ENCODE results near the gene RTF1.
"Not testable (repeated sequence)": the region's sequence is repeated elsewhere in the genome, so short reads cannot be mapped to it uniquely, and the experiment has no call there.

RTF1 gene

DNA sequence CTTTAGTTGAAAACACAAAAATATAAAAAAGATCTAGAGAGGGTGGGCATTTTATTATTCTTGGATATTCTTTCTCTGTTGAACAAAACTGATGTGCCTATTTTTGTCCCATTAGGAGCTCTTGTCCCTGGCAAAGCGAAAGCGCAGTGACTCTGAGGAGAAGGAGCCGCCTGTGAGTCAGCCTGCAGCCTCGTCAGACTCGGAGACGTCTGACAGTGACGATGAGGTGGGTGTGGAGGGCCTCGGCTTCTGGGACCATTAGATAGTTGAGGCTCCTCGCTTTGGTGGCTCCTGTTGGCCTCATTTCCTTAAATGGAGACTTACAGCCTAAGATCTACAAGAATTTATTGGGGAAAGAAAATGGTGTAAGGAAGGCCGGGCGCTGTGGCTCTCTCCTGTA lies 21.3 kb downstream of the RTF1 start:
- DNase-seq, result no peak

DNA sequence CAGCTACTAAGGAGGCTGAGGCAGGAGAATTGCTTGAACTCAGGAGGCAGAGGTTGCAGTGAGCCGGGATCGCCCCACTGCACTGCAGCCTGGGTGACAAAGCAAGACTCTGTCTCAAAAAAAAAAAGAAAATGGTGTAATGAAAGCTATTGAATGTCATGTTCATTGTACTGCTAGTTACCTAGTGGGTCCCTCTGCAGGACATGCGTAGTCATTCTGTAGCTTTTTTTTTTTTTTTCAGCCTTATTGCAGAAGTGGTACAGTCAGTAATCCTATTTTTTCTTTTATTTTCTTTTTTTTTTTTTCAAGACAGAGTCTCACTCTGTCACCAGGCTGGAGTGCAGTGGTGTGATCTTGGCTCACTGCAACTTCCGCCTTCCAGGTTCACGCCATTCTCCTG lies 21.9 kb downstream of the RTF1 start:
- not testable (repeated sequence) for DNase-seq

DNA sequence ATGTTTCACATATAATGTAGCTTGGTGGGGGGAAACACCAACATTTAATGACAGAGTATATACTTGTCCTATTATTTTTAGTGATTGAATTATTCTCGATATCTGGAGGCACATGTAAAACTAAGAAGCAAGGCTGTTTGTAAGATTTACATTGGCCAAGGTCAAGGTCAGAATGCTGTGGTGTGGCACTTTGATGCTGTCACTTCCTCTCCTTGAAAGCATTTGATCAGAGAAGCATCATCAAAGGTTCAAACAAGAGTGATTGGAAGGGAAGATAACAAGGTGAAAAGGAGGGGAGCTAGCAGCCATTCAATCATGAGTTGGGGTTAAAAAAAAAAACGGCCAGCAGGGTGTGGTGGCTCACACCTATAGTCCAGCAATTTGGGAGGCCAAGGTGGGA lies 26.4 kb downstream of the RTF1 start:
- no peak for DNase-seq

DNA sequence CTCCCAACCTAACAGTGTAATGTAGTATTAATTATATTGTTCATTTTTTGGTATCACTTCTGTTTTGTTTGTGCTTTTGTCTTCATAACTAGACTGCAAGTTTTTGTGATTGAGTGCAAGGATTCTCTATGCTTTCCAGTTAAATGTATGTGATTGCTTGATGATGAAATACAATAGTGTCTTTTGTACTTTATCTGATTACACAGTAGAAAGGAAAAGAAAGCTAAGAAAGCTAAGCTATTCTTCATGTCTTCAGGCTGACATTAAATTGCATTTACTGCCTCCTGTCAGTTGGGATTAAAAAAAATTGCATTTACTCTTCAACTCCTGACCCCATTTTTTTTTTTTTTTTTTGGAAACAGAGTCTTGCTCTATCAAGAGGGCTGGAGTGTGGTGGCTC lies 28.5 kb downstream of the RTF1 start:
- DNase-seq, result no peak

DNA sequence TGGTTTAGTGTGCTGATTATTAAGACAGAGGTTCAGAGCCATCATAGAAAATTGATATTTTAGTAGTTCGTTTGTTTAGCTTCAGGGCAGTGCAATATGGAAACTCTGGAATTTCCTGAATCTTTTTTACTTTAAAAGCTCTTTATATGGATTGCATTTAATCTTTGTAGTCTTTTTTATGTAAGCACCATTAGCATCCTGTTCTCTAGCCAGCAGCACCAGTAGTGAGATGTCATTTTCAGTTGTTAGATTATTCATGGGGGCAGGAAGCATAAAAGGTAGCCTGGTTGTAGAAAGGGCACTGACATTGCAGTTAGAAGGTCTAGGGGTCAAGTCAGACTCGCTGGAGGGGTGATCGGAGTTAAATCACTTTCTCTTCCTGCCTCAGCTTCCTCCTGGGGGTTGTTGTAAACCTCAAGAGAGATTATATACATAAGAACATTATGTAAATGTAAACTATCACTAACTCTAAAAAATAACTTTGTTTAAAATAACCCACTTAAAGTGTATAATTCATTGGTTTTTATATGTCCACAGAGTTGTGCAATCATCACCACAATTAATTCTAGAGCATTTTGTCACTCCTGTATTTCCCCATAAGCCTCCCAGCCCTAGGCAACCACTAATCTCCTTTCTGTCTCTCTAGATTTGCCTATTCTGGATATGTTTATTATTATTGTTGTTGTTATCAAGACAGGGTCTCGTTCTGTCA lies 45.3 kb downstream of the RTF1 start:
- peak; percentile 12 for DNase-seq

DNA sequence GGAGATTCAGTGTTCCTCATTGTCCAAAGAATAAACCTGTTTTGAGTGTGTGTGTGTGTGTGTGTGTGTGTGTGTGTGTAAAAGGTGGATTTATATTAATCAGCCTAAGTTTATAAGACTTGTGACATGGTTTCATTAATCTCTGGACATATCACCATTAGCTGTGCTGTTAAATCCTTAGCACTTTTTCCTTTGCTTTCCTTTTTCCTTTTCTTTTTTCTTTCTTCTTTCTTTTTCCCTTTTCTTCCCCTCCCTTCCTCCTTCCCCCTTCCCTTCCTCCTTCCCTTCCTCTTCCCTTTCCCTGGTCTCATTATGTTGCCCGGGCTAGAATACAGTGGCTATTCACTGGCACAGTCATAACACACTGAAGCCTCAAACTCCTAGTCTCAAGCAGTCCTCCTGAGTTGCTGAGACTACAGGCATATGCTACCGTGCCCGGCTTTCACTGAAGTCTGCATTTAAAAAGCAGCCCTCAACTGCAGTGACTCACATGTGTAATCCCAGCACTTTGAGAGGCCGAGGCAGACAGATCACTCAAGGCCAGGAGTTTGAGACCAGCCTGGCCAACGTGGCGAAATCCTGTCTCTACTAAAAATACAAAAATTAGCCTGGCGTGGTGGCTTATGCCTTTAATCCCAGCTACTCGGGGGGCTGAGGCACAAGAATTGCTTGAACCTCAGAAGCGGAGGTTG lies 48.1 kb downstream of the RTF1 start:
- no peak for DNase-seq

DNA sequence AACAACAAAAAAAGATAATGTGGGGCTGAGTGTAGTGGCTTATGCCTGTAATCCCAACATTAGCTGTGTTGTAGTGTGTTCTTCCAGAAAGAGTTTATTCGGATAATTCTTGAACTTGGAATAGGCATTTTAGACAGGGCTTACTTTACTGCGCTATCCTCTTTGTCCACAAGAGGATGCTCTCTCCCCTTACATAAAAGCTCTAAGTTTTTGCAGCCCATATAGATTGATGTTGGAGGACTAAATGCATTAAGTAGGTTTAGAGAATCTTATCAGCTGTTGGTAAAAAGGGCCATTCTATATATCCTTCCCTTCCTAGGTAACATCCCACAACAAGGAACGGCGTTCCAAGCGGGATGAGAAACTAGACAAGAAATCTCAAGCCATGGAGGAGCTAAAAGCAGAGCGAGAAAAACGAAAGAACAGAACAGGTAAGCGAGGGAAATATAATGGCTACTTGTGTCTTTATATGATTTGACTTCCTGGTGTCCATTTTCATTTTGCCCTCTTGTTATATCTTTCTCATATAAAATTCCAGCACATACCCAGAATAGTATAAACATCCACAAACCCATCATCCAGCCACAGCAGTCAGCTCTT lies 49.0 kb downstream of the RTF1 start:
- DNase-seq, result peak; percentile 51

DNA sequence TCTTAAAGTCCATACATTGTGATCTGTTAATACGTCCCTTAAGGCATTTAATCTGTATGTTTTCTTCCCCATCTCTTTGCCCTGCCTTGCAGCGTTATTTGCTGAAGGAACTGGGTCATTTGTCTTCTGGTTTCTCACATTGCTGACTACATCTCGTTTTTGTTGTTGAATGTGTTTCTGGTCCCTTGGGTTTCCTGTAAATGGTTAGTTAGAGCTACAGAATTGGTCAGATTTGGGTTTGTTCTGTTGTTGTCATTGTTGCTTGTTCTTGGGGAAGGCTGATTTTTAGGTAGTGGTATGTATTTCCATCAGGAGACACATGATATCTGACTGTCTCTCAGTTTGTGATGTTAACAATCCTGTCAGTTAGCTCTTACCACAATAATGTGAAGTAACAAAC lies 49.8 kb downstream of the RTF1 start:
- no peak for DNase-seq

DNA sequence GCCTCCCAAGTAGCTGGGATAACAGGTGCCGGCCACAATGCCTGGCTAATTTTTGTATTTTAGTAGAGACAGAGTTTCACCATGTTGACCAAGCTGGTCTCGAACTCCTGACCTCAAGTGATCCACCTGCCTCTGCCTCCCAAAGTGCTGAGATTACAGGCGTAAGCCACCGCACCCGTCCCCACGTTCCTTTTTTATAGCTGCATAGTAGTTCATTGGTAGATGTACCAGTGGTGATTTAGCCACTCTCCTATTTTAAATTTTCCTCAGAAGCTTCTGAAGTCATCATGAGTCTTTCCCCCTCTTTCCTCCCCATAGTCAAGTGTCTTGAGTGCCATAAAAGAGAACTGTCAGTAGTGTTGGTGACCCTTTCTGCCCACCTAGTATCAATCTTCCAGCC lies 52.7 kb downstream of the RTF1 start:
- not testable (repeated sequence) for DNase-seq

DNA sequence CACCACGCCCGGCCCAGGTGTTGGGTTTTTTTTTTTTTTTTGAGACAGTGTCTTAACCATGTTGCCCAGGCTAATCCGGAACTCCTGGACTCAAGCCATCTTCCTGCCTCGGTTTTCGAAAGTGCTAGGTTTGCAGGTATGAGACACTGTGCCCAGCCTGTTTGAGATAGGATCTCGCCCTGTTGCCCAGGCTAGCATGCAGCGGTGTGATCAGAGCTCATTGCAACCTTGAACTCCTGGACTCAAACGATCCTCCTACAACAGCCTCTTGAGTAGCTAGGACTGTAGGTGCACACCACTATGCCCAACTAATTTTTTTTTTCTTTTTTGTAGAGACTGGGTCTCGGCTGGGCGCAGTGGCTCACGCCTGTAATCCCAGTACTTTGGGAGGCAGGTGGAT lies 56.5 kb downstream of the RTF1 start:
- DNase-seq, result no peak

DNA sequence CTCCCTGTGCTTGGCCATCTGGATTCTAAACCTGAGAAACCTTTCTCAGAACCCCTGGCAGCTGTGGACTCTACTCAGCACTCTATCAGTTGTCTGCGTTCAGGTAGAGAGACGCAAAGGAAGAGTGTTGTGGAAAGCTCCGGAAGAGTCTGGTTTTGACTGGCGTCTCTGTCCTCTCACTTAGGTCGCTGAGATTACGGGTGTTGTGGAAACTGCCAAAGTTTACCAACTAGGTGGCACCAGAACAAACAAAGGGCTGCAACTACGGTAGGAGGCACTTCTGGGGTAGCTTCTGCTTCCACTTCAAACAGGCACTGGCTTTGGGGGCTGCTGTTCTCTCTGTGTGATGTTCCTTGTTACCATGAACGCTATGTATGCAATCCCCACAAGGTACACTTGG lies 57.5 kb downstream of the RTF1 start:
- no peak for DNase-seq

DNA sequence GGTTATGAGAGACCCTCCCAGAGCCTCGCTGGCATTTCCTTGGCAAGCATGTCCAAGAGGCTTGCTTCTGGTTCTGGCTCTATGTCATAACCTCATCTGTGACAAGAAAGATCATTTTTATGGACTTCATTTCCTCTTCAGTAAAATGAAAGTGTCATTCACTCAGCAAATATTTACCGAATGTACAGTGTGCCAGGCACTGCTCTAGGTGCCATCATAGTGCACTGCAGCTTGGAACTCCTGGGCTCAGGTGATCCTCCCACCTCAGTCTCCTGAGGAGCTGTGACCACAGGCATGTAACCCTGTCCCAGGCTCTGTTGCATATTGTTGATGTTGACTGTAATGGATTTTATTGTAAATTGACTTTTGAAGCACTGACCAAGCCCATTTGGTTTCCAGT lies 58.0 kb downstream of the RTF1 start:
- no peak for DNase-seq

DNA sequence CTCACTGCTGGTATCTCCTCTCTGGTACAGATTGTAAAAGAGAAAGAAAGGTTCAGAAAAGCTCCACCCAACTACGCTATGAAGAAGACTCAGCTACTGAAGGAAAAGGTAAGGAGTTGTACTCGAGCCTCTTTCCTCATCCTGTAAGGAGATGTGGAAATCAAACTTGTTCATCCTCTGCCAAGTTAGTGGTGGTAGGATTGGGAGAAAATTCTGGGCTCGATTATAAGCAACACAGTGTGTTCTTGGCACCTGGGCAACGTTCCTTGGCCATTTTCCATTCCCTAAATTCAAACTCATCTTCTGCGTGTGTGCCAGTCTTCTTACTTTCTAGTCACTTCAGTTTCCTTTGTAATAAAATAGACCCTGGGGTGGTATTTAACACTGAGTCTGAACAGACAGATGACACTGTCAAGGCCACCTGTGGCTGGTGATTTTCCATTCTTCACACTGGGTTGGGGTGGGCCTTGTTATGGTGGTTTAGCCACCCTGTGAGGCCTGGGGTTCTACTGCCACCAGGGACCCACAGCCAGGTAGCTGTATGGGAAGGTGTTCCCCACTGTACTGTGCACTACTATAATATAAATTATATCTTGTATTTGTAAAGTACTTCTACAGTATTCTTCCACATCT lies 59.6 kb downstream of the RTF1 start:
- no peak for DNase-seq

DNA sequence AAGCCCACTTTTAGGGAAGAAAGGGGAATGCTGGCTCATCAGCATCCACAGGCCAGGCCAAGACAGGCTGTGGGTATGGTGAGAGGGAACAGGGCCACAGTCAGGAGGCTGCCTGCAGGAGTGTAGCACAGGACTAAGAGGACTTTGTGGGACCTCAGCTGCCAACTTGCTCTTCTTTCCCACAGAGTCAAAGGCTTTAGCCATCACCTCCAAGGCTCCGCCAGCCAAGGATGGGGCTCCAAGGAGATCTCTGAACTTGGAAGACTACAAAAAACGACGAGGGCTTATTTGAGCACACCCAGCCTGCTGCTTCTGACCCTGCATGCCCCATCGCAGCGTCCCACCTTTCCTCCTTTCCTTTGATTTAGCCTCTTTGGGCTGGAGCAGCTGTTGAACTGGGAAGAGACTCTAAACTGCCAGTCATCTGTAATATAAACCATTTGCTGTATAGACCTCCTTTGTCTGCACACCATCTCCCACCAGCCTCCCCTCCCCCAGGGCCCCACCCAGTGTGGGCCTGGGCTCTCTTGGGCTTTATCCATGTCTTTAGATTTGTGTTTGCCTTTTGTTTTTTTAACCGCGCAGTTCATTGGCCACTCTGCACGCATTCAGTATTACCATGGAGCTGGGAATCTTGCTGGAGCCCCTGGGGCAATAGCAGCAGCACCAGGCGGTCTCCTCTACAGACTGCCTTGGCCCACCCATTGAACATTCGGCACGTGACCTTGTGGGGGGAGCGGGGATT lies 63.7 kb downstream of the RTF1 start:
- DNase-seq, result no peak

DNA sequence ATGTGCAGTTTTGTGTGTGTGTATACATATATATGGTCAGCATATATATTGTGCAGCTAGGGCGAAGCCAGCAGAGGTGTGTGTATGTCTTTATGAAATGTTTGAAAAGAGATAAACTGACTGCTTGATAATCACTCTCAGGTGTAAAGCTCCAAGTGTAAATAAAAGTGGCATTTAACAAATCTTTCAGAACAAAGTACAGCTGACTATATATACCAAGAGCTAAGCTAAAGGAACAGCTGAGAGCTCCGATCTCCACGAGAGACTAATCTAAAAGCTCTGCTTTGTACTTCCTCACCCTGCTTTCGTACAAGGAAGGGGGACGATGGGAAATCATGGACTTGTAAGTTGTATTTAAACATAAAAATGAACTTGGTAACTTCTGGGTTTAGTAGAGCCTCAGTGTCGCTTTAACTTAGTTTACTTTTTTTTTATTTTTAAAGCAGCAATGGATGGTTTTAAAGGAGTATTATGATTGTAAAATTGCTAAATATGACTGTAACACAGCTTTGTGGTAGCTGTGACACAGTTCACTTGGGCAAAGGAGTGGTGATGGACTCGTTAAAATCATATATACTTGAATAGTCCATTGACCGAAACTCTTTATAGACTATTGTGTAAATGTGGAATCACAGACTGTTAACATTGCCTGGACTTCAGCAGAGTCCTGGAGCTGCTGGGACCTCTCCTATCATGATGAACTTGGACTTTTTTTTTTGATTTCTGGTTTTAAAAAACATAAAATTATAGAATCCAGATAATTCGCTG lies 65.4 kb downstream of the RTF1 start:
- no peak for DNase-seq

DNA sequence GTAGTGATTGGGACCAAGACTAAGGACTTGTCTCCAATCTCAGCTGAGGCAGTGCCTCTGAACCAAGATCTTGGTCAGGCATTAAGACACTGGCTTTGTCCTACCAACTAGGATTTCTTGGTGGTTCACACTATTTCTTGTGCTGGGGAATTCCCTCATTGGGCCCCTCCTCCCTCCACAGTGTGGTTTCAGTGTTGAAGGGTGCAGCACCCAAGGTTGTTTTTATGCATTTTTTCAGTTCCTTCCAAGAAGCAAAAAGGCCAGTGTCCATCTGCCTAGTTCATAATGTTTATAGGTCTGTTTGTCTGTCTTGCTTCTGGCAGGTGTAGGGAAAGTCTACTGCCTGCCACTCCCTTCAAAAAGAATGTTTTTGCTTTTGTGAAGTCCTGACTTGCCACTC lies 66.2 kb downstream of the RTF1 start:
- peak; percentile 36 for DNase-seq

DNA sequence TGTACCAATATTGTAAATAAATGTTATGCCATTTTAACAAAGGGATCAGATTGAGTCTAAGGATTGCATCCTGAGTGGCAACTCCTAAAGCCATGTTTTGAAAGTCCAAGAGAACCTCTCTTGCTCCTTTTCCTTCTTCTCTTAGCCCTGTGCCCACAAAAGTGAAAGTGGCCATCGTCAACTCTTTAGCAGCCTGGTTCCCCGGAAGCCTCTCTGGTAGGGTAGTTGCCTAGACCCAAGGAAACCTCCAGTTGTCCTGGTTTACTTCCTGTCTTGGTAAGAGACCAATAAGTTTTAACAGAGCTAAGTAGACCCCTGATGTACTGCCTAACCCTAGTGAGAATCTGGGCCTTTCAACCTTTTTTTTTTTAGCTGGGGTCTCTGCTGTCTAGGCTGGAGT lies 66.6 kb downstream of the RTF1 start:
- DNase-seq, result no peak

DNA sequence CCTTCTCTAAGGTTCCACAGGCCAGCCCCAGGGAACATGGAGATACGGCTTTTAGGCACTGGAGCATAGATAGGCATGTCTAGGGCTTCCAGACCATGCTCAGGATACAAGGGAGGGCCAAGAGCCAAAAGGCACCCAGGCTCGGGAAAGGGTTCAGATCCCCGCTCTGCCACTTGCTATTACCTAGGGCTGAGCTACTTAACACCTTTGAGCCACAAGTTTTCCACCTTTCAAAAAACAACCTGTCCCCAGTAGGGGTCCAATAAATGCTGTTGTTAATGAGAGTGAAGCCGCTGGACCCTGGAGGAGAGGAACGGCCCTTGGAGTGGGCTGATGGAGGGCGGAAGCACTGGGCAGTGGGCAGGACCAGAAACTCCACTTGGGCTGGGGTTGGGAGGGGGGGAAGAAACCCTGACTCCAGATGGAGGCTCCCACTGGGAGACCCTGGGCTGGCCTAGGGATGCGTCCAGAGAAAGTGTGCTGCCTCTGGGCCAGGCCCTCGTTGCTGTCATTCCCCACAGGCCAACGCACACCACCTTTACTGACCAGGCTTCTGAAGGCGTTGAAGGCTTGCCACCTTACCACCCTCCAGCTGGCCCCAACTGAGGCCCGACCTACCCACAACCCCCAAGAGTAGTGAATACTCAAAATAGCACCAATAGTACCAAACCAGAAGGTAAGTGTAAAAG lies 68.2 kb downstream of the RTF1 start:
- no peak for DNase-seq

DNA sequence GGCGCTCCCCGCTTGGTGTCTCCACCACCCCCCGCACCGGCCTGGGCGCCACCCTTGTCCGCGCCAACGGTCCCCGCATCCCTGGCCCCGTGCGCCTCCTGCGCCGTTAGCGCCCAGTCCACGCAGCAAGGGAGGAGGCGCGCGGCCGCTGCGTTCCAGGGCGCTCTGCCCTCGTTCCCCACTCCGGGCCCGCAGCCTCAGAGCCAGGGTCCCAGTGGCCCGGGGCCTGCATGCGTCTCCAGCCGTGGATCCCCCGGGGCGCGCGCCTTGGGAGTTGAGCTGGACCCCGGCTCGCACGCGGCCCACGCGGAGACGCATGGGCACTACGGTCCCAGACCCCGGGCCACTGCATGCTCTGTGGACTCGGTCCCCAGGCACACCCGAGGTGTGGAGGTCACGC lies 69.4 kb downstream of the RTF1 start:
- no peak for DNase-seq

DNA sequence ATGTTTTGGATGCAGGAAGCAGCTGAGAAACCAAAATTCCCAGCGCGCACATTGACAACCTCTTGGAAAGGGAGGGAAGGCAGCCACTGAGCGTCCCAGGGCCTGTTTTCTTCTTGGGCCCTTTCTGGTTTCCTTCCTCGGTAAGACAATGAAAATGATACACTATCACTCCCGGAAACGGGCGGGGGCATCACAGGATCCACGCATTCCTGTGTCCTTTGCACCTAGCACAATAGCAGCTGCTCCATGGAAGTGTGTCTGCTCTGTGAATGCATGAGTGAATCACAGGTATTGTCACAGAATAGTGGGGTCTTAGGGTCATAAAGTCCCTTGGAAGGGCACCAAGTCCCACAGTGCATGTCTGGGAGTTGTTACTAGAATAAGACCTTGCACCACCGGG lies 70.5 kb downstream of the RTF1 start:
- DNase-seq, result no peak

DNA sequence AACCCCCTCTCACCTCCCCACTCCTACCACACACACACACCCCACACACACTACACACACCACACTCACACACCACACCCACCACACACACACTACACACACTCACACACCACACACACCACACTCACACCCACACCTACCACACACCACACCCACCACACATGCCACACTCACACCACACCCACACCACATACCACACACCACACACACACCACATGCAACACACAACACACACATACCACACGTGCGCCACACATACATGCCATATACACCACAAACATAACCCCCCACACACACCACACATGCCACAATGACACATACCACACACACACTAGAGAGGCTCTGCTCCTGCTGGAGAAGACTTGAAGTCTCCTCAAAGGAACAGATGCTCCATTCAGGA lies 70.9 kb downstream of the RTF1 start:
- DNase-seq, result no peak

DNA sequence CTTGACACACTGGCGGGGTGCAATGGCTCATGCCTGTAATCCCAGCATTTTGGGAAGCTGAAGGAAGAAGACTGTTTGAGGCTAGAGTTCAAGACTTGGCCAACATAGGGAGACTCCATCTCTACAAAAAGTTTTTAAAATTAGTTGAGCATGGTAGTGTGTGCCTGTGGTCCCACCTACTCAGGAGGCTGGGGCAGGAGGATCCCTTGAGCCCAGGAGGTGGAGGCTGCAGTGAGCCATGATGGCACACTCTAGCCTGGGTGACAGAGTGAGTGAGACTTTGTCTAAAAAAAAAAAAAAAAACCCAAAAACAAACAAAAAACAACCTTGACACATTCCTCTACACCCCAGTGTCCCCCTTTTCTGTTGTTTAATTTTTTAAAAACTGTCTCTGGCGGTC lies 72.7 kb downstream of the RTF1 start:
- DNase-seq, result no peak
